GM15510 (cell line): ENCODE results near the gene MTM1.

Experiments used
- POLR2A ChIP-seq: IDR thresholded peaks from 3 replicates; pipeline ENCODE4 v1.6.1; 2011; ENCODE audit warnings: borderline replicate concordance; ENCODE audit not compliant: insufficient read length; ENCODE audit errors: extremely low read depth

MTM1 gene

GRCh38 chrX:150610043-150610442, 41.6 kb downstream of the MTM1 start:
- no peak for TF ChIP-seq POLR2A

GRCh38 chrX:150610446-150610845, 42.0 kb downstream of the MTM1 start:
- TF ChIP-seq POLR2A, result no peak

GRCh38 chrX:150615356-150615755, 46.9 kb downstream of the MTM1 start:
- TF ChIP-seq POLR2A, result no peak

- no peak for TF ChIP-seq POLR2A
Observed at GRCh38 chrX:150616179-150616862, 47.9 kb downstream of the MTM1 start.

- no peak for TF ChIP-seq POLR2A
Observed at GRCh38 chrX:150616863-150617198, 48.4 kb downstream of the MTM1 start.

- TF ChIP-seq POLR2A, result no peak
Observed at GRCh38 chrX:150621652-150622051, 53.2 kb downstream of the MTM1 start.

- TF ChIP-seq POLR2A, result no peak
Observed at GRCh38 chrX:150623583-150623982, 55.2 kb downstream of the MTM1 start.

- TF ChIP-seq POLR2A, result no peak
Observed at GRCh38 chrX:150625097-150625496, 56.7 kb downstream of the MTM1 start.

GRCh38 chrX:150625875-150626274, 57.5 kb downstream of the MTM1 start:
- no peak for TF ChIP-seq POLR2A

GRCh38 chrX:150627957-150628356, 59.5 kb downstream of the MTM1 start:
- TF ChIP-seq POLR2A, result no peak

- TF ChIP-seq POLR2A, result no peak
Observed at GRCh38 chrX:150635952-150636351, 67.5 kb downstream of the MTM1 start.

GRCh38 chrX:150642423-150642822, 74.0 kb downstream of the MTM1 start:
- no peak for TF ChIP-seq POLR2A

- TF ChIP-seq POLR2A, result no peak
Observed at GRCh38 chrX:150643271-150643670, 74.8 kb downstream of the MTM1 start.

- no peak for TF ChIP-seq POLR2A
Observed at GRCh38 chrX:150643958-150644357, 75.5 kb downstream of the MTM1 start.

- no peak for TF ChIP-seq POLR2A
Observed at GRCh38 chrX:150644422-150644821, 76.0 kb downstream of the MTM1 start.

GRCh38 chrX:150647331-150647730, 78.9 kb downstream of the MTM1 start:
- TF ChIP-seq POLR2A, result no peak
